ENCODE data around the gene CCDC71L. TPM values are rescaled to one million over a fixed set of nuclear protein-coding genes. Genes with fewer than 3 reads are reported as not detected.

CCDC71L gene
- 7.9 and 15.2 TPM in 2 replicates for total RNA-seq

GRCh38 chr7:106660862-106661720, at the start of gene CCDC71L:
Gene CCDC71L (minus strand): TSS chr7:106661158. CDS start chr7:106660896, 262 bp downstream.

Other genes with a start within 250 kb of the CCDC71L start
- under 0.01 TPM in 1 of 2 replicates, not detected in the other for gene PIK3CG, start 204.1 kb upstream of the CCDC71L start, total RNA-seq